Measurements from ENCODE around the gene ANAPC16.

DNA sequence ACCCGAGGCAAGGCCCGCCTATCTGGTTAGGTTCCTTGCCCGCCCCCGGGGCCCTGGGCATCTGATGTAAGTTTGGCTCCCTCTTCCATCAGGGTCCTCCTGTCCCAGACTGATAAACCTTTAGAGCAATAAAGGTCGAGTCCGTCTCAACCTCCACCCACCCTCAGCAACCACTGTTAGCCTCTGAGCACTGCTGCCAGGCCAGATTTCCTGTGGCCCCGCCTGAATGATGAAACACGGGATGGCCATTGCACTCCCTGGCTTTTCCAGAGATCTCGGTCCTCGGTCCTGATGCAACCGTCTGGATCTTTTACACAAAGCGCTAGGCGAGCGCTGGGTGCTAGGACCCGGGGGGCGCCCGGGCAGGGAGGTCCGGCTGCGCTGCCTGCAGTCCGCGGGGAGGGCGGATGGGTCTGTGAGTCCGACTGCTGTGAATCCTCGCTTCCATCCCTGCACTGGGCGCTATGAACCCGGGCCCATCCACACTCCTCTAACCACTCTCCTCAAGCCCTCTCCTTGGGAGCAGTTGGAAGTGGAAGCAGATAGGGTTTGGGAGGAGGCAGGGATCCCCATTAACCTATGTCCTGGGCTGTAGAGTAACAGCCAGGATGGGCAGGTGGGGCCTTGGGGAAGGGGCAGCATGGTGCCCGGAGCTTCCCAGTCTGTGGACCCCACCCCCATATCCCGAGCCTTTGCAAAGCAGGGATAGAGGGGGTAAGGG is 57.0 kb downstream of the ANAPC16 start:
- no peak for TF ChIP-seq EZH2 (IDR thresholded peaks at IDR 0.05)
- TF ChIP-seq POLR2AphosphoS5 (IDR thresholded peaks at IDR 0.05; ENCODE audit: borderline replicate concordance, low read depth, low read length) = no peak

Data from SK-N-MC (cell line).